ENCODE data around the gene GORAB. TPM values are rescaled to one million over a fixed set of nuclear protein-coding genes. Genes with fewer than 3 reads are reported as not detected.

GORAB gene
- total RNA-seq, 1 donor from 2014 or later = 14.0 TPM

- peak; percentile 28 for DNase-seq (ENCODE audit: low read depth)
Measured at GRCh38 chr1:170537798-170538503, 6.0 kb downstream of the GORAB start.

- DNase-seq (ENCODE audit: low read depth) = no peak
Measured at GRCh38 chr1:170538687-170539086, 6.7 kb downstream of the GORAB start.

- DNase-seq (ENCODE audit: low read depth) = peak; percentile 27
Measured at GRCh38 chr1:170539154-170539553, 7.2 kb downstream of the GORAB start.

GRCh38 chr1:170544624-170545023 is 12.7 kb downstream of the GORAB start:
- no peak for DNase-seq (ENCODE audit: low read depth)

GRCh38 chr1:170545476-170545875 is 13.5 kb downstream of the GORAB start:
- DNase-seq (ENCODE audit: low read depth) = peak; percentile 61

GRCh38 chr1:170547255-170547654 is 15.3 kb downstream of the GORAB start:
- no peak for DNase-seq (ENCODE audit: low read depth)

DNA sequence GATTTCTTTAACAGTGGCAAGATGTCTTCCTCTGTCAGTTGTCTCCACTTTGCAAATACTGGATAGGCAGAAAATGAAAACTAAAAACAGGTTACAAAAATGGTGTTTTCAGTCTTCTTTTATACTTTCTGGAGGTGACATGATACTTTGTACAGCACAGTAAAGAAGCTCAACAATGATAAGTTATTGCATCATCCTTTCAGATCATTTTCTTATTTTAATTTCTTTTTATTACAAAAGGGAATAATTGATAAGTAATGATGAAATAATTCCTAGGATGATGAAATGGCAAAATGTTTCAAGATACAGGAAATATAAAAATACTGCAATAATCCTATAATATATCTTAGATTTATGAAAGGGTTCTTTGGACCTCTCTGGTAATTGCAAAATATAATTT is 16.5 kb downstream of the GORAB start:
- no peak for DNase-seq (ENCODE audit: low read depth)

DNA sequence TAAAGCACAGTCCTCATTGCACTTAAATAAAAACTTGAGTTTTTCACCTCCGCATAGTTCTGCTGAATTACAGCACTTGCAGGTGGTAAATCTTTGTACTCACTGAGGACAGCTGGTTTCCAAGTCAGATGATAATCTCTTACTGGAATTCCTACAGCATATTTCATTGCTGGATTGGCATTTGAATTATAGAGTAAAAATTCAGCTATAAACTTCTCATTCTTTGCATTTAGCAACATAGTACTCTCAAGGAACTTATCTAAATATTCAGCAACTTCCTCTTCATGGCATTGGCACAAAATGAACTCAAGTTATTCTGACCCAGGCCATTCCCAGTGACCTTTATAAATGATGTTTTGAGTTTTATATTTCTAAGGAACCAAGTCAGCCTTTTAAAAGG is 23.4 kb downstream of the GORAB start:
- no peak for DNase-seq (ENCODE audit: low read depth)

- DNase-seq (ENCODE audit: low read depth) = no peak
Measured at GRCh38 chr1:170556917-170557316, 25.0 kb downstream of the GORAB start.

- no peak for DNase-seq (ENCODE audit: low read depth)
Measured at GRCh38 chr1:170558731-170559130, 26.8 kb downstream of the GORAB start.

- DNase-seq (ENCODE audit: low read depth) = no peak
Measured at GRCh38 chr1:170559166-170559565, 27.2 kb downstream of the GORAB start.

GRCh38 chr1:170560681-170561285 is 28.8 kb downstream of the GORAB start:
- no peak for DNase-seq (ENCODE audit: low read depth)

GRCh38 chr1:170562646-170563338 is 30.8 kb downstream of the GORAB start:
- peak; percentile 81 for DNase-seq (ENCODE audit: low read depth)

DNA sequence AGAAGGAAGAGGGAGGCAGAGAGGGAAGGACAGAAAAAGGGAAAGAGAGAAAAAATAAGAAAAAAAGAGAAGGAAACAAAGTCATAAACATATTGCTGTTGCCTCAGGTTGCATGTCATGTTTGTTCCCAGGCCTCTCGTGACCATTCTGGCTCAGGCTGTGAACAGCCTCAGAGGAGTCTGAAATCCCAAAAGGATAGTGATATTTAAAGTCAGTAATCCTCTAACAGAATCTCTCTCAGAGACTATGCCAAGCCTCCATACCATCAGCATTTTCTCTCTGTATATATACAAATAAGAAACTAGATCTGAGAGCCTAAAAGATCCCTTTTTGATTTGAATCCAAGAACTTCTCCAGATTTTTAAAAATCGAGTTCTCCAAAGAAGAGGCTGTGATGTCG is 35.2 kb downstream of the GORAB start:
- no peak for DNase-seq (ENCODE audit: low read depth)

- DNase-seq (ENCODE audit: low read depth) = no peak
Measured at GRCh38 chr1:170568197-170568596, 36.2 kb downstream of the GORAB start.

- no peak for DNase-seq (ENCODE audit: low read depth)
Measured at GRCh38 chr1:170576980-170577379, 45.0 kb downstream of the GORAB start.

DNA sequence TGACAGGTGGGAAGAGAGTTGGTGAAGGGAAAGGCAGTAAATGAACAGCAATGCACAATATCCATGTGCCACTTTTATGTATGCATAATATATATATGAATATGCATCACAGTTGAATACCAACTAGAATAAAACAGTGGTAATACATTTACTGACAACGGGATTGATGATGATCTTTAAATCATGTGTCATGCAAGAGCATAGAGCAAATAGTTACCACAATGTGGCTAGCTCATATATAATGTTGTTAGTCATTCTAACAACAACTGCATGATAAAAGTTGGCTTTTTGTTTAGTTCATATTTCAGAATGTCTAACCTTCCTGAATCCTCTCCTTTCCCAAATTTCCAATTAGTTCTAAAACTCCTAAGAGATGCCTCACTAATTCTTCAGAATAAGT is 46.4 kb downstream of the GORAB start:
- DNase-seq (ENCODE audit: low read depth) = no peak

DNA sequence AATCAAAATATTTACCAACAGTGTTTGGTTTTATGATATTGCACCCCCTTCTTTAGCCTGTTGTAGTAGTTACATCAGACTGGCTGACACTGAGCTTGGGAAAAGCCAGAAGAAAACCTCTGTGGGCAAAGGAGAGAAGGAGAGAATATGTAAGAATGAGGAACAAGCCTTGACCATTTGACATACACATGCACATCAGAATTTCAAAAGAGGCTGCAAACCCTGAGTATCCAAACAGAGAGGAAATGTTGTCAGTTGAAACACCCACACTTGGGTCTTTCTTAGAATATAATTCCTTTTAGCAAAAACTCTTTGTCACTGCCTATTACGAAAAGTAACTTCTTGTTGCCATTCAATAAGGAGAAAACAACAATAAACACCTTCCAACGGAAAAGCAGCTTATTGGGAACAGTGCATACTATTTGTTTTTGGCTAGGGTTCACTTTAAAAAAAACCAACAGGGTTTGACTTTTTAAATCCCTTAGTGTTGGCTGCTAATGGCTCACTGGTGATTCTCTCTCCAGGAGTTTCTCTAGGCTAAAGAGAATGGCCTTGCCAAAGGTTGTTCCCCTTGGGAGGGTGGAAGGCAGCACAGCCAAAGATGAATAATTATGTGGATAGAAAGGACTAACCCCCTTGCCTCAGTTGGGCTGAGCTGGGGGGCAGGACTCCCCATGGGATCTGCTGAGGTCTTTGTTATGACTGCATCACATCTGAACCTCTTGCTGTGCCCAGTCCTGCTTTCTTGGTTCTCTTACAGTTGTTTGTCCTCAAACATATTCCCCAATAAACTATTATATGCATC is 48.9 kb downstream of the GORAB start:
- DNase-seq (ENCODE audit: low read depth) = no peak

DNA sequence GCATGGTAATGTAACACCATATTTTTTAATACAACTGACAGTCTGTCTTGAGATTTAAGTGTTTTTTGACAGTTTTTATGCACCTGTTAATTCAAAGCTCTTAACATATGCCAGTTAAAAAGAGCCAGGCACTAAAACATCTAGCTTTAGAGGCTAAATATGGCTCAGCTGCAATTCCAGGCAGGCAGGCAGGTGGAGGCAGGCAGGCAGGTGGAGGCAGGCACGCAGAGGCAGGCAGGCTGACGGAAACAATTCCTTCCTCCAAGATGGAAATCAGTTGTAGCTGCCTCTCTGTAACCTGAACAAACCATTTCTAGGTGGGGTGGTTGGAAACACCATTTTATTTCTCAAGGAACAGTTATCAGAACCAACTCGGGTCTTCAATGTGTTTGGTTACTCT is 51.2 kb downstream of the GORAB start:
- DNase-seq (ENCODE audit: low read depth) = no peak

GRCh38 chr1:170586321-170587252 is 54.6 kb downstream of the GORAB start:
- peak; percentile 64 for DNase-seq (ENCODE audit: low read depth)

DNA sequence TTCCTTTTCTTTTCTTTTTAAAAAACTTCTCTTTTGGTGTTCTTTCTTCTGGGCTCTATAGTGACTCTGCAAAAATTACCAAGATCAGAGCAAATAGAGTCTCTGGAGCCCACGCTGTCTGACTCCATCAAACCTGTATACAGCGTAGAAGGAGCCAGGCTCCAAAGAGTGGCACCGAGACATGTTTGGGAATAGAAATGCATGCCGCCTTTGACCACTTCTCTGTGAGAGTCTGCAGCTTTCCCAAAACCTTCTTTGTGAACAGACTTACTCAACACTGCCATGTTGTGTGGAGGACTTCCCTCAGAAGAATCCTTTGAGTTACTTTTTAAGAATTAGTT is 55.3 kb downstream of the GORAB start:
- DNase-seq (ENCODE audit: low read depth) = no peak

Measured in myocyte (in vitro differentiated cells).